K562 (cell line): ENCODE data around the gene CACNG7. TPM values are rescaled to one million over a fixed set of nuclear protein-coding genes. Genes with fewer than 3 reads are reported as not detected.
A peak's percentile ranks its signal among the peaks of the same experiment; 100 is the strongest.

Source experiments
- ATAC-seq: fragments of 200-7000 bp; cut with Tn5 transposase; 3 replicates; pipeline ENCODE4 v1.9.1; 2020; ENCODE audit warnings: moderate library complexity
- BruUV-seq: library from RNA; stranded (reverse); fragments of 400-500 nt; replicated peaks from 2 replicates; lab custom pipeline; 2021; lab: Mats Ljungman, UMichigan
- CTCF ChIA-PET: fragments of 300-600 bp; formaldehyde crosslinking; extraction: SDS; loops from one replicate; lab custom pipeline; 2021; ENCODE audit warnings: low intra/inter-chr PET ratio; lab: Yijun Ruan, JAX
- POLR2A ChIA-PET: fragments of 300-600, 350-650 bp; sonication (Branson Sonifier 250); formaldehyde crosslinking; extraction: SDS; loops from one replicate; lab custom pipeline; 2021; ENCODE audit warnings: antibody characterized with exemption, inconsistent platforms; lab: Yijun Ruan, JAX
- DNase-seq, 4 experiments: peaks; one replicate each; pipeline versions ENCODE4 v3.0.0 to v3.0.0-alpha.2; 2011 to 2018; ENCODE audit warnings: low spot score in 3 of 4, mixed read lengths in 3 of 4; ENCODE audit errors: extremely low read depth in 1 of 4
- FAIRE-seq: peaks from 2 replicates; lab custom pipeline; 2011; peaks lifted over from hg19 to GRCh38; lab: Jason Lieb, UNC
- H2AFZ ChIP-seq: 2 replicates; pipeline ENCODE4 v1.6.0; 2011; ENCODE audit warnings: low read depth, low read length, control low read depth, inconsistent platforms
- H3K27ac ChIP-seq: fragments of 200-600 bp; 3 replicates; pipeline ENCODE4 v1.8.0; 2011; ENCODE audit warnings: low read depth, mild to moderate bottlenecking, control low read depth, inconsistent platforms, low read length, moderate library complexity, mixed read lengths; ENCODE audit errors: extremely low read depth
- H3K27me3 ChIP-seq, 2 experiments: fragments of 300-600 bp in 1 of 2; 2 replicates in 1 of 2; 3 replicates in 1 of 2; pipeline versions ENCODE4 v1.6.0 to v1.8.0; 2011; ENCODE audit warnings: inconsistent platforms in 2 of 2, low read length in 2 of 2, mild to moderate bottlenecking in 1 of 2, mixed read lengths in 1 of 2, moderate library complexity in 1 of 2; ENCODE audit not compliant: control insufficient read depth in 2 of 2, insufficient read depth in 2 of 2
- H3K36me3 ChIP-seq: fragments of 300-600 bp; 3 replicates; pipeline ENCODE4 v1.8.0; 2011; ENCODE audit warnings: mild to moderate bottlenecking, low read length, inconsistent platforms; ENCODE audit not compliant: control insufficient read depth, insufficient read depth
- H3K4me1 ChIP-seq, 2 experiments: fragments of 200-600 bp in 1 of 2; replicated peaks in 1 of 2; 2 replicates in 1 of 2; 3 replicates in 1 of 2; pipeline versions ENCODE4 v1.5.1 to v1.8.0; 2011; ENCODE audit warnings: inconsistent platforms in 2 of 2, low read length in 2 of 2, mild to moderate bottlenecking in 1 of 2, mixed read lengths in 1 of 2, moderate library complexity in 1 of 2; ENCODE audit not compliant: control insufficient read depth in 2 of 2, insufficient read depth in 2 of 2
- H3K4me2 ChIP-seq: 2 replicates; pipeline ENCODE4 v1.6.1; 2011; ENCODE audit warnings: low read length, control low read depth, inconsistent platforms, mixed read lengths; ENCODE audit not compliant: insufficient read depth
- H3K4me3 ChIP-seq: fragments of 200-600 bp; sonication (generic), shearing (Covaris generic); 2 replicates; pipeline ENCODE4 v1.5.1; 2016; ENCODE audit warnings: control low read depth, inconsistent platforms
- H3K79me2 ChIP-seq: fragments of 200-600 bp; 3 replicates; pipeline ENCODE4 v1.8.0; 2011; ENCODE audit warnings: low read length, inconsistent platforms; ENCODE audit not compliant: control insufficient read depth, insufficient read depth
- H3K9ac ChIP-seq, 2 experiments: 2 replicates each; pipeline versions ENCODE4 v1.6.0 to v1.6.1; 2011; ENCODE audit warnings: low read depth in 2 of 2, low read length in 2 of 2, control low read depth in 1 of 2, inconsistent platforms in 1 of 2, mild to moderate bottlenecking in 1 of 2, mixed read lengths in 1 of 2; ENCODE audit not compliant: insufficient read depth in 1 of 2
- H3K9me1 ChIP-seq: one replicate; pipeline ENCODE4 v1.6.0; 2011; ENCODE audit warnings: inconsistent platforms, mild to moderate bottlenecking, low read length, moderate library complexity; ENCODE audit not compliant: control insufficient read depth, insufficient read depth
- H3K9me3 ChIP-seq: replicated peaks from 2 replicates; pipeline ENCODE4 v1.5.1; 2011; ENCODE audit warnings: low read depth, low read length, inconsistent platforms; ENCODE audit not compliant: control insufficient read depth, insufficient read depth
- H4K20me1 ChIP-seq: replicated peaks from 2 replicates; pipeline ENCODE4 v1.6.1; 2011; ENCODE audit warnings: low read length, inconsistent platforms, mixed read lengths; ENCODE audit not compliant: control insufficient read depth, insufficient read depth
- BCOR ChIP-seq: fragments of 450-650 bp; IDR thresholded peaks from 2 replicates; pipeline ENCODE4 v1.6.1; 2016
- CREM ChIP-seq: IDR thresholded peaks from 2 replicates; pipeline ENCODE4 v1.6.1; 2014; ENCODE audit warnings: antibody characterized with exemption, low read depth
- HDAC2 ChIP-seq: fragments of 450-650 bp; IDR thresholded peaks from 2 replicates; pipeline ENCODE4 v1.6.1; 2016; ENCODE audit warnings: mild to moderate bottlenecking
- NR2F6 ChIP-seq: fragments of 450-650 bp; formaldehyde crosslinking; IDR thresholded peaks from 2 replicates; pipeline ENCODE4 v1.4.0; 2020; ENCODE audit warnings: mild to moderate bottlenecking
- RBM25 ChIP-seq: fragments of 200-400 bp; formaldehyde crosslinking; IDR thresholded peaks from 2 replicates; pipeline ENCODE4 v1.6.1; 2018; ENCODE audit warnings: low read length, low read depth, moderate library complexity; ENCODE audit not compliant: severe bottlenecking
- SMARCA5 ChIP-seq: fragments of 450-650 bp; IDR thresholded peaks from 2 replicates; pipeline ENCODE4 v1.6.1; 2016
- SPI1 ChIP-seq: IDR thresholded peaks from 2 replicates; pipeline ENCODE4 v1.6.1; 2011; ENCODE audit warnings: low read depth, low read length, control low read depth, borderline replicate concordance
- WHSC1 ChIP-seq: IDR thresholded peaks from one replicate; pipeline ENCODE4 v1.6.1; 2012; ENCODE audit warnings: low read length, control low read depth, inconsistent platforms
- ZFP36 ChIP-seq: fragments of 150-350 bp; IDR thresholded peaks from 2 replicates; pipeline ENCODE4 v1.6.1; 2018; ENCODE audit warnings: low read length, low read depth; ENCODE audit not compliant: partially characterized antibody
- ZNF3 ChIP-seq: fragments of 250-450 bp; sonication (Bioruptor Pico); IDR thresholded peaks from 2 replicates; pipeline ENCODE4 v1.5.0; 2021; ENCODE audit warnings: mild to moderate bottlenecking, moderate library complexity
- whole genome bisulfite sequencing: fragments of 100-300 bp; shearing (Covaris generic); methylation state at CpG from one replicate; pipeline ENCODE4 v1.1.6; 2016; ENCODE audit warnings: low coverage, mixed read lengths; ENCODE audit not compliant: insufficient coverage; ENCODE audit errors: missing lambda C conversion rate; 5-methylcytosine and 5-hydroxymethylcytosine counted together
- in situ Hi-C: fragments of 300-500 bp; cut with MboI; formaldehyde crosslinking; loops from 4 replicates; pipeline ENCODE4 v1.15.0; 2018; ENCODE audit warnings: inconsistent platforms, mixed read lengths
- intact Hi-C: fragments of 100-400 bp; cut with micrococcal nuclease; formaldehyde crosslinking; loops from 2 replicates; pipeline ENCODE4 v1.14.2; 2022
- polyA plus RNA-seq, 8 experiments: library from polyadenylated mRNA; depleted of rRNA in 4 of 8; stranded (reverse) in 5 of 8; unstranded in 3 of 8; fragments of >200 nt; fragmentation: Nextera tagmentation in 2 of 8; fragmentation: Illumina TruSeq in 1 of 8; extraction: Ambion mirVana in 2 of 8; extraction: Trizol in 1 of 8; gene quantifications; 2 replicates each; pipeline versions ENCODE4 v1.2.1 to v1.2.3, GENCODE V29; 2011 to 2014; ENCODE audit warnings: inconsistent platforms in 1 of 8, missing spikeins in 1 of 8
- total RNA-seq, 7 experiments: library from RNA; depleted of rRNA in 6 of 7; stranded (reverse); fragments of >200 nt in 6 of 7; fragmentation: Illumina TruSeq in 2 of 7; extraction: Trizol in 2 of 7; gene quantifications; 2 replicates each; pipeline versions ENCODE4 v1.2.1 to v1.2.3, GENCODE V29; 2011 to 2021; ENCODE audit warnings: low replicate concordance in 1 of 7

The CACNG7 gene
- total and polyA plus RNA-seq, 9 of the 15 experiments (the other 6 are each of a cell fraction or from before 2014, with no cell fraction given) = not detected

- Histone ChIP-seq H3K27me3 (peaks cover 3 to 52% of the 10 kb centered on the region in 2 experiments; a peak in 3 of 5 replicates), H3K36me3 (no peaks in the 10 kb centered on the region), H3K4me3 (no peak overlapping the region), H3K9me1 (no peaks in the 10 kb centered on the region), H3K4me2 (no peak overlapping the region), H3K4me1 (peaks cover 3 to 16% of the 10 kb centered on the region in 2 experiments; a peak in 3 of 5 replicates), H4K20me1 (peaks cover 6% of the 10 kb centered on the region; the same call in 1 of the 2 replicates), H3K9ac (no peak overlapping the region), H3K27ac (no peak overlapping the region), H3K9me3 (no peaks in the 10 kb centered on the region), H3K79me2 (no peaks in the 10 kb centered on the region), H2AFZ (no peak overlapping the region)
- FAIRE-seq (no peak), DNase-seq (no peak), ATAC-seq (no peak)
- POLR2A ChIA-PET = interaction anchor here (0.5 kb wide), 1 partner anchor 14 kb away, joined by 3 read pairs; no protein-coding TSS in a partner anchor
- WGBS = 4% methylated on average over 4 of the region's 4 CpGs
- intact Hi-C loops (no loop called here), in situ Hi-C loops (no loop called here)
- CTCF ChIA-PET = no interaction called here
- BruUV-seq = no TSS peak
- TF ChIP-seq NR2F6 (CRISPR knock-in tag) (no peak), ZFP36 (peak; percentile 84), HDAC2 (0 out of 2 replicates have a peak, but pooled peaks have one; percentile 50), CREM (no peak), SMARCA5 (peak; percentile 64; the same call in 1 of the 2 replicates), WHSC1 (no peak), BCOR (peak; percentile 83), RBM25 (peak; percentile 94)
These were observed 11.6 kb upstream of the CACNG7 start for GRCh38 chr19:53897459-53897858.

- intact Hi-C loops = no loop called here
- WGBS = 14% methylated on average over 16 of the region's 16 CpGs
These were observed 10.9 kb upstream of the CACNG7 start for GRCh38 chr19:53898166-53898565.

More at GRCh38 chr19:53898166-53898565, 10.9 kb upstream of the CACNG7 start:
- Histone ChIP-seq H2AFZ (0 out of 2 replicates have a peak overlapping the region, but pooled peaks have one; percentile 39), H3K9ac (no peak overlapping the region), H3K79me2 (no peaks in the 10 kb centered on the region), H4K20me1 (peaks cover 6% of the 10 kb centered on the region; the same call in 1 of the 2 replicates), H3K9me3 (no peaks in the 10 kb centered on the region), H3K36me3 (no peaks in the 10 kb centered on the region), H3K27me3 (peaks cover 3 to 45% of the 10 kb centered on the region in 2 experiments; a peak in 3 of 5 replicates), H3K9me1 (no peaks in the 10 kb centered on the region), H3K4me1 (peaks cover 3 to 14% of the 10 kb centered on the region in 2 experiments; a peak in 3 of 5 replicates), H3K4me2 (no peak overlapping the region), H3K4me3 (no peak overlapping the region), H3K27ac (no peak overlapping the region)
- no TSS peak for BruUV-seq
- in situ Hi-C loops = no loop called here
- ChIA-PET CTCF (no interaction called here), POLR2A (no interaction called here)
- DNase-seq (no peak), FAIRE-seq (no peak), ATAC-seq (peak; percentile 16; the same call in 2 of the 3 replicates)
- 0 out of 2 replicates have a peak, but pooled peaks have one; percentile 7 for TF ChIP-seq SPI1
- TF ChIP-seq ZNF3 (CRISPR knock-in tag) = no peak
